H9 (cell line): ENCODE measurements around the gene PKP3. TPM values are rescaled to one million over a fixed set of nuclear protein-coding genes. Genes with fewer than 3 reads are reported as not detected.

Source experiments
- DNase-seq: peaks from one replicate; pipeline ENCODE4 v3.0.0-alpha.2; 2017
- H2AFZ ChIP-seq: one replicate; pipeline ENCODE4 v1.6.1; 2013; ENCODE audit warnings: mild to moderate bottlenecking, low read length, control low read depth, moderate library complexity
- H2AK5ac ChIP-seq: 2 replicates; pipeline ENCODE4 v1.6.1; 2013; ENCODE audit warnings: low read length, control low read depth, mixed read lengths; ENCODE audit not compliant: insufficient read length
- H2BK120ac ChIP-seq: one replicate; pipeline ENCODE4 v1.6.1; 2013; ENCODE audit warnings: low read depth, mild to moderate bottlenecking, low read length, control low read depth, inconsistent platforms; ENCODE audit not compliant: poor library complexity, severe bottlenecking
- H2BK12ac ChIP-seq: 2 replicates; pipeline ENCODE4 v1.6.1; 2013; ENCODE audit warnings: low read length, control low read depth, mixed read lengths, low read depth; ENCODE audit not compliant: insufficient read length
- H2BK15ac ChIP-seq: 2 replicates; pipeline ENCODE4 v1.6.1; 2013; ENCODE audit warnings: low read depth, low read length, control low read depth
- H2BK20ac ChIP-seq: one replicate; pipeline ENCODE4 v1.6.1; 2013; ENCODE audit warnings: low read depth, mild to moderate bottlenecking, low read length, control low read depth, inconsistent platforms; ENCODE audit not compliant: poor library complexity, severe bottlenecking
- H2BK5ac ChIP-seq: 2 replicates; pipeline ENCODE4 v1.6.1; 2013; ENCODE audit warnings: low read length, control low read depth, mixed read lengths; ENCODE audit not compliant: insufficient read length
- H3K14ac ChIP-seq: 2 replicates; pipeline ENCODE4 v1.6.1; 2013; ENCODE audit warnings: low read length, control low read depth; ENCODE audit not compliant: insufficient read depth
- H3K18ac ChIP-seq: 2 replicates; pipeline ENCODE4 v1.6.1; 2013; ENCODE audit warnings: low read depth, mild to moderate bottlenecking, mixed read lengths, low read length, control low read depth; ENCODE audit not compliant: insufficient read length
- H3K23ac ChIP-seq: 2 replicates; pipeline ENCODE4 v1.6.1; 2013; ENCODE audit warnings: low read length, control low read depth, mixed read lengths, low read depth; ENCODE audit not compliant: insufficient read length
- H3K23me2 ChIP-seq: 2 replicates; pipeline ENCODE4 v1.6.1; 2013; ENCODE audit warnings: low read depth, mild to moderate bottlenecking, mixed read lengths, low read length, control low read depth; ENCODE audit not compliant: insufficient read length, poor library complexity, severe bottlenecking
- H3K27ac ChIP-seq: 2 replicates; pipeline ENCODE4 v1.5.1; 2013; ENCODE audit warnings: low read length, control low read depth, mixed read lengths, low read depth; ENCODE audit not compliant: insufficient read length
- H3K27me3 ChIP-seq: 2 replicates; pipeline ENCODE4 v1.6.1; 2013; ENCODE audit warnings: low read length, control low read depth, inconsistent platforms; ENCODE audit not compliant: insufficient read depth
- H3K4ac ChIP-seq: 2 replicates; pipeline ENCODE4 v1.6.1; 2013; ENCODE audit warnings: low read depth, mild to moderate bottlenecking, control low read depth, inconsistent platforms, low read length, moderate library complexity
- H3K4me1 ChIP-seq: 2 replicates; pipeline ENCODE4 v1.6.1; 2013; ENCODE audit warnings: low read length, control low read depth, inconsistent platforms; ENCODE audit not compliant: insufficient read depth
- H3K4me2 ChIP-seq: 2 replicates; pipeline ENCODE4 v1.6.1; 2013; ENCODE audit warnings: low read length, control low read depth, mixed read lengths; ENCODE audit not compliant: insufficient read length, insufficient read depth
- H3K56ac ChIP-seq: 2 replicates; pipeline ENCODE4 v1.6.1; 2013; ENCODE audit warnings: low read depth, mild to moderate bottlenecking, mixed read lengths, low read length, control low read depth; ENCODE audit not compliant: insufficient read length
- H3K79me1 ChIP-seq: 2 replicates; pipeline ENCODE4 v1.6.1; 2013; ENCODE audit warnings: low read depth, mild to moderate bottlenecking, moderate library complexity, low read length, control low read depth, inconsistent platforms; ENCODE audit not compliant: insufficient read depth, poor library complexity, severe bottlenecking
- H3K79me2 ChIP-seq: 2 replicates; pipeline ENCODE4 v1.6.1; 2013; ENCODE audit warnings: low read length, control low read depth, inconsistent platforms; ENCODE audit not compliant: insufficient read depth
- H3K9ac ChIP-seq: 2 replicates; pipeline ENCODE4 v1.6.1; 2013; ENCODE audit warnings: low read length, control low read depth, mixed read lengths; ENCODE audit not compliant: insufficient read length; ENCODE audit errors: extremely low read depth
- H3K9me3 ChIP-seq: one replicate; pipeline ENCODE4 v1.6.1; 2013; ENCODE audit warnings: low read depth, low read length, inconsistent platforms; ENCODE audit not compliant: control insufficient read depth
- H3T11ph ChIP-seq: one replicate; pipeline ENCODE4 v1.6.1; 2013; ENCODE audit warnings: mild to moderate bottlenecking, low read length, control low read depth, inconsistent platforms
- H4K20me1 ChIP-seq: one replicate; pipeline ENCODE4 v1.6.1; 2013; ENCODE audit not compliant: control insufficient read depth, insufficient read length, insufficient read depth
- H4K5ac ChIP-seq: 2 replicates; pipeline ENCODE4 v1.6.1; 2013; ENCODE audit warnings: low read depth, mild to moderate bottlenecking, mixed read lengths, low read length, control low read depth; ENCODE audit not compliant: insufficient read length
- H4K8ac ChIP-seq: replicated peaks from 2 replicates; pipeline ENCODE4 v1.6.1; 2013; ENCODE audit warnings: low read length, control low read depth, mixed read lengths, low read depth; ENCODE audit not compliant: insufficient read length
- H4K91ac ChIP-seq: 2 replicates; pipeline ENCODE4 v1.6.1; 2013; ENCODE audit warnings: low read depth, mild to moderate bottlenecking, moderate library complexity, mixed read lengths, low read length, control low read depth; ENCODE audit not compliant: insufficient read length
- H3K27ac Mint-ChIP-seq, 3 experiments: 2 replicates in 2 of 3; 3 replicates in 1 of 3; pipeline ENCODE4 v1.8.0; 2020 to 2021; ENCODE audit warnings: mixed read lengths in 3 of 3, mild to moderate bottlenecking in 1 of 3, moderate library complexity in 1 of 3
- H3K27me3 Mint-ChIP-seq: 2 replicates; pipeline ENCODE4 v1.8.0; 2021; ENCODE audit warnings: low read depth, mild to moderate bottlenecking, moderate library complexity, mixed read lengths
- H3K36me3 Mint-ChIP-seq, 3 experiments: 2 replicates in 2 of 3; 3 replicates in 1 of 3; pipeline ENCODE4 v1.8.0; 2020 to 2021; ENCODE audit warnings: low read depth in 3 of 3, mixed read lengths in 3 of 3; ENCODE audit not compliant: insufficient read depth in 1 of 3
- H3K4me1 Mint-ChIP-seq, 2 experiments: 2 replicates each; pipeline ENCODE4 v1.8.0; 2020; ENCODE audit warnings: mixed read lengths in 2 of 2
- H3K4me3 Mint-ChIP-seq, 2 experiments: 2 replicates in 1 of 2; 3 replicates in 1 of 2; pipeline ENCODE4 v1.8.0; 2020 to 2021; ENCODE audit warnings: mild to moderate bottlenecking in 2 of 2, mixed read lengths in 2 of 2, moderate library complexity in 1 of 2
- H3K9me3 Mint-ChIP-seq, 2 experiments: 2 replicates in 1 of 2; 3 replicates in 1 of 2; pipeline ENCODE4 v1.8.0; 2020; ENCODE audit warnings: mild to moderate bottlenecking in 2 of 2, mixed read lengths in 2 of 2, moderate library complexity in 1 of 2
- WGBS: extraction: QIAGEN DNeasy Blood & Tissue Kit; methylation state at CpG from one replicate; pipeline ENCODE4 v1.1.7; 2013; ENCODE audit warnings: missing lambda C conversion rate, low lambda C conversion rate, mixed read lengths; ENCODE audit not compliant: insufficient read length; ENCODE audit errors: extremely low coverage; 5-methylcytosine and 5-hydroxymethylcytosine counted together
- total RNA-seq: library from RNA; stranded (reverse); gene quantifications from 2 replicates; pipeline ENCODE4 v1.2.1, GENCODE V29; 2021
- TF ChIP-seq, protein P1 (sequence below): fragments of 200-600 bp; sonication (generic); conservative IDR thresholded peaks from 3 replicates; pipeline ENCODE4 v1.8.0; 2021; ENCODE audit warnings: antibody characterized with exemption, mild to moderate bottlenecking

The PKP3 gene
- total RNA-seq, 1 experiment from 2014 or later: 41.7 TPM

DNA sequence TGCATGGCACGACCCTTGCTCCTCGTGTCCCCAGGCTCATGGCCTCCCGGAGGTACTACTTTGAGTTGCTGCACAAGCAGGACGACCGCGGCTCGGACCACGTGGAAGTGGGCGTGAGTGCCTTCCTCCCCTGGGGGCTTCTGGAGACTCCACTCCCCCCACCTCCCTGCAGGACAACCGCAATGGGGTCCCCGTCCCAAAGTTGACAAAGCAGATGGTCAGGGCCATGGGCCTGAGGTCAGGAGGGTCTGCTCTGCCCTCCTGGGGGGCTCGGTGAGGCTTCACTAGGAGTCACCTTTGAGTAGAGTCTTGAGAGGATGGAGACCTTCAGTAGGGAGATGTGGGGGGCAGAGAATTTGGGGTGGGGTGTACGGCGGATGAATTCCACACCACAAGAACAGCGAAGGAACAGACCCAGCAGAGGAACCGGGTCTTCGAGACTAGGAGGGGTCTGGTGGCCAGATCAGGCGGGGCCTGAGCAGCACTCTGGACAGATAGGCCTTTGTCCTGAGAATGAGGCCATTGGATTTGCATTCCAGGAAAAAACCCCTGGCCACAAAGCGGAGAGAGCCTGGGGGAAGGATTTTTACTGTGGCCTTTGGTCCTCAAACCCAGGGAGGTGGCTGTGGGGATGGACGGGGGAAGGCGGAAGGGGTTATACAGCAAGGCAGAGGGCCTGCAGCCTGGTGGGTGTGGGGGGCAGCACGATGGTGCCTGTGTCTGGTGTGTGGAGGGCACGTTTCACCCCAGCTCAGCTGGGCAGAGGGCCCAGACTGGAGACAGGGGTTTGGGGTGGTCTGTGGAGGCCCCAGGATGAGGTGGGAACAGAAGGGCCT lies 20.1 kb upstream of the PKP3 start:
- H3K79me2 ChIP-seq: no peaks in the 10 kb centered on the region
- H3K79me1 ChIP-seq: peaks cover 9% of the 10 kb centered on the region
- no peak overlapping the region for H2BK20ac ChIP-seq
- no peak overlapping the region for H3K27ac ChIP-seq
- H3K4ac ChIP-seq: no peak overlapping the region
- no peaks in the 10 kb centered on the region for H3K27me3 ChIP-seq
- H2BK5ac ChIP-seq: no peak overlapping the region
- no peak overlapping the region for H3K56ac ChIP-seq
- no peak for DNase-seq
- H2BK15ac ChIP-seq: no peak overlapping the region
- no peaks in the 10 kb centered on the region for H3K4me1 ChIP-seq
- no peak overlapping the region for H2AFZ ChIP-seq
- no peak overlapping the region for H2BK120ac ChIP-seq
- peak overlapping the region; percentile 57 to 67 (median 66); a peak in 3 of 7 replicates for H3K27ac Mint-ChIP-seq
- WGBS: no CpG with 5 or more reads among the region's 23 CpGs
- no peaks in the 10 kb centered on the region for H4K20me1 ChIP-seq
- peaks cover 8 to 10% of the 10 kb centered on the region in 2 experiments; a peak in 3 of 4 replicates for H3K4me1 Mint-ChIP-seq
- H3K4me2 ChIP-seq: no peak overlapping the region
- no peak overlapping the region for H4K91ac ChIP-seq
- no peaks in the 10 kb centered on the region for H3K9me3 ChIP-seq
- no peak overlapping the region for H3T11ph ChIP-seq
- H4K5ac ChIP-seq: no peak overlapping the region
- no peak overlapping the region for H2AK5ac ChIP-seq
- H3K23me2 ChIP-seq: no peaks in the 10 kb centered on the region
- no peak overlapping the region for H3K18ac ChIP-seq
- TF ChIP-seq, protein P1, sequence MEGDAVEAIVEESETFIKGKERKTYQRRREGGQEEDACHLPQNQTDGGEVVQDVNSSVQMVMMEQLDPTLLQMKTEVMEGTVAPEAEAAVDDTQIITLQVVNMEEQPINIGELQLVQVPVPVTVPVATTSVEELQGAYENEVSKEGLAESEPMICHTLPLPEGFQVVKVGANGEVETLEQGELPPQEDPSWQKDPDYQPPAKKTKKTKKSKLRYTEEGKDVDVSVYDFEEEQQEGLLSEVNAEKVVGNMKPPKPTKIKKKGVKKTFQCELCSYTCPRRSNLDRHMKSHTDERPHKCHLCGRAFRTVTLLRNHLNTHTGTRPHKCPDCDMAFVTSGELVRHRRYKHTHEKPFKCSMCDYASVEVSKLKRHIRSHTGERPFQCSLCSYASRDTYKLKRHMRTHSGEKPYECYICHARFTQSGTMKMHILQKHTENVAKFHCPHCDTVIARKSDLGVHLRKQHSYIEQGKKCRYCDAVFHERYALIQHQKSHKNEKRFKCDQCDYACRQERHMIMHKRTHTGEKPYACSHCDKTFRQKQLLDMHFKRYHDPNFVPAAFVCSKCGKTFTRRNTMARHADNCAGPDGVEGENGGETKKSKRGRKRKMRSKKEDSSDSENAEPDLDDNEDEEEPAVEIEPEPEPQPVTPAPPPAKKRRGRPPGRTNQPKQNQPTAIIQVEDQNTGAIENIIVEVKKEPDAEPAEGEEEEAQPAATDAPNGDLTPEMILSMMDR: no peak
- H3K36me3 Mint-ChIP-seq: peaks cover 40 to 52% (median 47%) of the 10 kb centered on the region in 3 experiments
- no peak overlapping the region for H2BK12ac ChIP-seq
- H3K4me3 Mint-ChIP-seq: no peak overlapping the region
- no peak overlapping the region for H3K9ac ChIP-seq
- H3K14ac ChIP-seq: no peak overlapping the region
- no peak overlapping the region for H4K8ac ChIP-seq
- H3K23ac ChIP-seq: no peak overlapping the region
- H3K27me3 Mint-ChIP-seq: no peaks in the 10 kb centered on the region
- no peaks in the 10 kb centered on the region; a peak in 2 of 5 replicates for H3K9me3 Mint-ChIP-seq
